T-helper 17 cell (primary cell): ENCODE data around the gene EAPP. TPM values are rescaled to one million over a fixed set of nuclear protein-coding genes. Genes with fewer than 3 reads are reported as not detected.
"Not testable (repeated sequence)": the region's sequence is repeated elsewhere in the genome, so short reads cannot be mapped to it uniquely, and the experiment has no call there.

Source experiments
- ATAC-seq: fragments of 150-1000 bp; cut with Tn5 transposase; 2 replicates; pipeline ENCODE4 v1.10.0; 2021; ENCODE audit warnings: mild to moderate bottlenecking, moderate library complexity
- DNase-seq, 3 donors: peaks; one replicate each; pipeline versions ENCODE4 v3.0.0 to v3.0.0-alpha.2; 2020 to 2021
- H3K9me3 ChIP-seq: one replicate; pipeline ENCODE4 v1.7.0; 2013; ENCODE audit warnings: low read length, mild to moderate bottlenecking; ENCODE audit not compliant: control insufficient read depth, poor library complexity, severe bottlenecking
- H3K27ac Mint-ChIP-seq: one replicate; pipeline ENCODE4 v1.8.0; 2022; ENCODE audit warnings: mild to moderate bottlenecking, moderate library complexity, mixed read lengths
- H3K27me3 Mint-ChIP-seq: one replicate; pipeline ENCODE4 v1.8.0; 2022; ENCODE audit warnings: mixed read lengths
- H3K36me3 Mint-ChIP-seq: one replicate; pipeline ENCODE4 v1.8.0; 2022; ENCODE audit warnings: low read depth, mixed read lengths
- H3K4me1 Mint-ChIP-seq: one replicate; pipeline ENCODE4 v1.8.0; 2022; ENCODE audit warnings: mild to moderate bottlenecking, mixed read lengths
- H3K4me3 Mint-ChIP-seq: one replicate; pipeline ENCODE4 v1.8.0; 2022; ENCODE audit warnings: mild to moderate bottlenecking, moderate library complexity, mixed read lengths
- total RNA-seq, 4 donors: library from RNA in 2 of 4; stranded (reverse) in 2 of 4; gene quantifications; one replicate each; pipeline ENCODE4 v1.2.3 and lab custom pipeline; 2022 to 2026

Gene EAPP
- total RNA-seq, 2 donors from 2014 or later: 64.7 to 67.6 TPM

GRCh38 chr14:34549276-34549966 lies 9.9 kb upstream of the EAPP start:
- peak overlapping the region; percentile 48 for H3K27ac Mint-ChIP-seq
- not testable (repeated sequence) for H3K9me3 ChIP-seq, DNase-seq, H3K4me1 Mint-ChIP-seq, H3K36me3 Mint-ChIP-seq, ATAC-seq, H3K27me3 Mint-ChIP-seq, H3K4me3 Mint-ChIP-seq

- H3K4me1 Mint-ChIP-seq: no peaks in the 10 kb centered on the region
- no peak for ATAC-seq
- DNase-seq: peak in 1 of 3 donors; percentile 17
- H3K4me3 Mint-ChIP-seq: peak overlapping the region; percentile 56
- H3K27ac Mint-ChIP-seq: peak overlapping the region; percentile 87
- no peaks in the 10 kb centered on the region for H3K27me3 Mint-ChIP-seq
- H3K9me3 ChIP-seq: no peaks in the 10 kb centered on the region
- H3K36me3 Mint-ChIP-seq: no peaks in the 10 kb centered on the region
Measured at GRCh38 chr14:34548472-34548981, 9.0 kb upstream of the EAPP start.

- ATAC-seq: peak; percentile 27
- not testable (repeated sequence) for H3K27me3 Mint-ChIP-seq, H3K36me3 Mint-ChIP-seq, DNase-seq, H3K4me1 Mint-ChIP-seq, H3K4me3 Mint-ChIP-seq, H3K9me3 ChIP-seq
- peak overlapping the region; percentile 87 for H3K27ac Mint-ChIP-seq
Measured at GRCh38 chr14:34547136-34547520, 7.6 kb upstream of the EAPP start.

DNA sequence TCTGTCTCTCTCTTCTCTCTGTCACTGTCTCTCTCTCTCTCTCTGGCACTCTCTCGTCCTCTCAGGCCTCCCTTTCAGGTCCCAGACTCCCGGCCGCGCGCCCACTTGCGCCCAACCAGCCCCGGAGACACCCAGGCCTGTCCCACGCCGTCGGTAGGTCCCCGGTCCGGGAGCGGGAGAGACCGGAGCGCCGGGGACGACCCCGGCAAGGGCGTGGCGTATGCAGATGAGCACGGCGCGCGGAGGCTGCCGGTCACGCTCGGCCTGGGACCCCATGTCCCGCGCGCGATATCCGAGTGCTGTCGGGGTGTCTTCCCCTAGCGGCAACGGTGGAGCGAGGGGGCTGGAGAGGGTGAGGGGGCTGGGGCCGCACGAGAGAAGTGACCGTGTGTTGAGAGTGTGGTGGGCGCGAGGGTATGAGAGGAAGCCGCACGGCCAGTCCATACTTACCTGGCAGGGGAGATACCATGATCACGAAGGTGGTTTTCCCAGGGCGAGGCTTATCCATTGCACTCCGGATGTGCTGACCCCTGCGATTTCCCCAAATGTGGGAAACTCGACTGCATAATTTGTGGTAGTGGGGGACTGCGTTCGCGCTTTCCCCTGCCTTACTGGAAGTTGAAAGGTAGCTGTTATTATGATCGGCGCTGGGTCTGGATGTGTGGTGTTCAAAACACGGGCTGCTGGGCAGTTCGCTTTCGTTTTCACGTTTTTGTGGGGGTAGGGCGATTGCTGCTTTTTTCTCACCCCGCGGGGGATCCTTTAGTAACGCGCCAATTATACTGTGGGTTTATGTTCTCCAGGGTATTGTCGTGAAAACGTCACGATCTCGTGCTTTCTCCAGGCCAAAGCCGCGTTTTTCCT lies 7.0 kb upstream of the EAPP start:
- H3K4me3 Mint-ChIP-seq, H3K4me1 Mint-ChIP-seq, H3K9me3 ChIP-seq, H3K27me3 Mint-ChIP-seq, DNase-seq, H3K27ac Mint-ChIP-seq, H3K36me3 Mint-ChIP-seq: not testable (repeated sequence)
- ATAC-seq: peak; percentile 81

DNA sequence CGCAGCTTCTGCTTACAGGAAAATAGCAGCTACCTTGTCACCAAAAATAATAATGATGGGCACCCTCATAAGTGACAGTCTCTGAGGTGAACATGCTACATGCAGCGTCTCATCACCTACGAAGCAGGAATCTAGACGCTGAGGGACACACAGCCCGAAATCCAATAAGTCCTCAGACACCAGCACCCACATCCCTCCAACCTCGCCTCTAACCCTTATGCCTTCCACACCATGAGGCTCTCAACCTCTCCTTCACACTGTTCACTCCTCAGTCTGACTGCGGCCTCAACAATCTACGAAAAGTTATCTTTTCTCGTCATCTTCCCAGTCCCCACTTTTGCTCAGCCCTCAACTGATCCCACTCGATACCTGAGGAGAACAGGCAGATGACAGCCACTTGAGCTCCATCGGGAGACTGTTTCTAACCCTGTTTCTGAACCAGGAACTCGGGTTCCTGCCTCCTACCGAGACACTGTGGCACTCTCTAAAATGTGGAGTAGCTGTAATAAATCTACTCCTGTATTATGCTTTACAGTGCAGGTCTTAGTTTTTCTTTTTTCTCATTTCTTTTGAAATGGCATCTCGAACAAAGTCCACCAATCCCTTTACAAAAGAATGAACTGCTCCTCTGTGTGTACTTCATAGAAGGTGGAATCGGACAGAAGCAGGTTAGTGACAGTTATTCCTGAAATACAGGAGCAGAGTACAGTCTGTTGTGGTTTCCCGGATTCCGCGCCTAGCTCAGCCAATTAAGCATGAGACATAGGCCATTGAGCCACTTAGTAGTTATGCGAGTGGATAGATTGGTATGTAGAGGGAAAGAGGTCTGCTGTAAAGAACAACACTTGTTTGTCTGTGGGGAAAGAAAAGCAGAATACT lies 919 bp upstream of the EAPP start:
- not testable (repeated sequence) for H3K36me3 Mint-ChIP-seq, ATAC-seq, DNase-seq, H3K9me3 ChIP-seq, H3K27me3 Mint-ChIP-seq, H3K4me1 Mint-ChIP-seq
- Mint-ChIP-seq H3K4me3 (peak overlapping the region; percentile 95), H3K27ac (peak overlapping the region; percentile 100)

DNA sequence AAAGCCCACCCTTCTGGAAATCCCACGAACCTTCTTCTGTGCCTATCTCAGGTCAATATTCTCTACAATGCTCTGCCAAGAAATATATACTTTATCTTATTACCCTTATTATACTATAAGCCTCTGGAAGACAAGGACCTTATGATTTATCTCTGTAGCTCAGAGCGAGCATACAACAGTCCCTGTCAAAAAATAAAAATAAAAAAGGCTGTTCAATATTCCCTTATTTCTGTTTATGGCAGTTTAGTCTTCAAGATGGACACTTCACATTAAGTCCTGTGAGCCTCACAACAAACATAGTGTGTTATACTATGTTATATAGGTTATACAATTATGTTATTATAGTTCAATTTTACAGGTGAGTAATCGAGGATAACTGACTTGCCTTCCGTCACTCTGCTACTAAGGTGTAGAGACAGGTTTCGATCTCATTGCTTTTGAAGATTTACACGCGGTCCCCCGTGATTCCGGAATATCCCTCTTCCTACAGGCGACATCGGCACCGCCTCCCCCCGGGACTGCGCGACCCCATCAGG lies 562 bp downstream of the EAPP start:
- Mint-ChIP-seq H3K4me3 (peak overlapping the region; percentile 95), H3K4me1 (peaks cover 6% of the 10 kb centered on the region), H3K27ac (peak overlapping the region; percentile 100), H3K27me3 (no peaks in the 10 kb centered on the region), H3K36me3 (no peaks in the 10 kb centered on the region)
- peak; percentile 35 for ATAC-seq
- DNase-seq: no peak
- no peaks in the 10 kb centered on the region for H3K9me3 ChIP-seq

DNA sequence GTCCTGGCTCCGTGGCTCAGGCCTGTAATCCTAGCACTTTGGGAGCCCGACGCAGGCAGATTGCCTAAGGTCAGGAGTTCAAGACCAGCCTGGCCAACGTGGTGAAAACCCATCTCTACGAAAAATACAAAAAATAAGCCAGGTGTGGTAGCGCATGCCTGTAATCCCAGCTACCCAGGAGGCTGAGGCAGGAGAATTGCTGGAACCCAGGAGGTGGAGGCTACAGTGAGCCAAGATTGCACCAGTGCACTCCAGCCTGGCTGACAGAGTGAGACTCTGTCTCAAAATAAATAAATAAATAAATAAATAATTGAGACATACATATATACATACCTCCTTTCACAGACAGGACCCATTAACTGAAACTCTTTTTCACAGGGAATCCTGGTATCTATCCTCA lies 1.4 kb downstream of the EAPP start:
- Mint-ChIP-seq H3K4me1 (peaks cover 10% of the 10 kb centered on the region), H3K27ac (peak overlapping the region; percentile 100), H3K4me3 (peak overlapping the region; percentile 19)
- not testable (repeated sequence) for H3K36me3 Mint-ChIP-seq, H3K9me3 ChIP-seq, H3K27me3 Mint-ChIP-seq, ATAC-seq, DNase-seq

DNA sequence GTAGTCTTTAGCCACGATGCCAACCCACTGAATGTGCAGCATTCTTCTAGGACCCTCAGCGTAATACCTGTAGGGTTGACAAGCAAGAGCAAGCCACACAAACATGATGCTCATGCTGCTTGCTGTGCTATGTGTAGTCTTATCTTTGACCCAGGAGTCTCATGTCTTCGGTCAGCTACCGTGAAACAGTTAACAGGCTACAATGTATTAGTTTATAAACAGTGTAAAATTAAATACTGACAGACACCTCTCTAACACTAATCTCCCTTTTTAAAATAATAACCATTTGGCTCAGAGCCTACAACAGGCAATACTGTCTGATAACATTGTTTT lies 1.9 kb downstream of the EAPP start:
- peak overlapping the region; percentile 43 for H3K27ac Mint-ChIP-seq
- H3K4me1 Mint-ChIP-seq: peaks cover 10% of the 10 kb centered on the region
- no peaks in the 10 kb centered on the region for H3K27me3 Mint-ChIP-seq
- no peaks in the 10 kb centered on the region for H3K9me3 ChIP-seq
- no peak overlapping the region for H3K4me3 Mint-ChIP-seq
- ATAC-seq: no peak
- H3K36me3 Mint-ChIP-seq: peaks cover 5% of the 10 kb centered on the region
- DNase-seq: no peak

- Mint-ChIP-seq H3K4me3 (peak overlapping the region; percentile 31), H3K27me3 (no peaks in the 10 kb centered on the region), H3K36me3 (peaks cover 5% of the 10 kb centered on the region), H3K4me1 (peaks cover 10% of the 10 kb centered on the region), H3K27ac (peak overlapping the region; percentile 57)
- H3K9me3 ChIP-seq: no peaks in the 10 kb centered on the region
- no peak for ATAC-seq
- DNase-seq: no peak
Measured at GRCh38 chr14:34536951-34537676, 2.4 kb downstream of the EAPP start.

DNA sequence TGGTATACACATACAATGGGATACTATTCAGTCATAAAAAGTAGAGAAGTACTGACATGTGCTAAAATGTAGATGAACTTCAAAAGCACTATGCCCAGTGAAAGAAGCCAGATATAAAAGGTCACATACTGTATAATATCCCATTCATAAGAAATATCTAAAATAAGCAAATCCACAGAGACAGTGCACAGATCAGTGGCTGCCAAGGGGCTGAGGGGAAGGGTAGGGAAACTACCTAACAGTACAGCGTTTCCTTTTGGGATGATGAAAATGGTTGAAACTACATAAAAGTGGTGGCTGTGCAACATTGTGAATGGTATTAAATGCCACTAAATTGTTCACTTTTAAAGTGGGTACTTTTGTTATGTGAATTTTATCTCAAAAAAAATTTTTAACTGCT lies 11.9 kb downstream of the EAPP start:
- peaks cover 2% of the 10 kb centered on the region for H3K4me1 Mint-ChIP-seq
- no peaks in the 10 kb centered on the region for H3K9me3 ChIP-seq
- H3K27me3 Mint-ChIP-seq: no peaks in the 10 kb centered on the region
- H3K4me3 Mint-ChIP-seq: no peak overlapping the region
- DNase-seq: no peak
- ATAC-seq: no peak
- no peak overlapping the region for H3K27ac Mint-ChIP-seq
- peaks cover 4% of the 10 kb centered on the region for H3K36me3 Mint-ChIP-seq

GRCh38 chr14:34524216-34524615 lies 15.3 kb downstream of the EAPP start:
- not testable (repeated sequence) for ATAC-seq, H3K27ac Mint-ChIP-seq, H3K4me1 Mint-ChIP-seq, H3K4me3 Mint-ChIP-seq, H3K27me3 Mint-ChIP-seq, H3K9me3 ChIP-seq, DNase-seq
- H3K36me3 Mint-ChIP-seq: peaks cover 12% of the 10 kb centered on the region

- Mint-ChIP-seq H3K27ac (peak overlapping the region; percentile 37), H3K36me3 (peaks cover 11% of the 10 kb centered on the region)
Measured at GRCh38 chr14:34522496-34522895, 17.0 kb downstream of the EAPP start.

More at GRCh38 chr14:34522496-34522895, 17.0 kb downstream of the EAPP start:
- H3K9me3 ChIP-seq: no peaks in the 10 kb centered on the region
- no peaks in the 10 kb centered on the region for H3K27me3 Mint-ChIP-seq
- no peak overlapping the region for H3K4me3 Mint-ChIP-seq
- H3K4me1 Mint-ChIP-seq: no peaks in the 10 kb centered on the region
- no peak for DNase-seq
- no peak for ATAC-seq
